Measurements from ENCODE around the gene RBM45. TPM values are rescaled to one million over a fixed set of nuclear protein-coding genes. Genes with fewer than 3 reads are reported as not detected.

RBM45 gene
- total RNA-seq, 1 experiment from 2014 or later: 7.4 TPM

DNA sequence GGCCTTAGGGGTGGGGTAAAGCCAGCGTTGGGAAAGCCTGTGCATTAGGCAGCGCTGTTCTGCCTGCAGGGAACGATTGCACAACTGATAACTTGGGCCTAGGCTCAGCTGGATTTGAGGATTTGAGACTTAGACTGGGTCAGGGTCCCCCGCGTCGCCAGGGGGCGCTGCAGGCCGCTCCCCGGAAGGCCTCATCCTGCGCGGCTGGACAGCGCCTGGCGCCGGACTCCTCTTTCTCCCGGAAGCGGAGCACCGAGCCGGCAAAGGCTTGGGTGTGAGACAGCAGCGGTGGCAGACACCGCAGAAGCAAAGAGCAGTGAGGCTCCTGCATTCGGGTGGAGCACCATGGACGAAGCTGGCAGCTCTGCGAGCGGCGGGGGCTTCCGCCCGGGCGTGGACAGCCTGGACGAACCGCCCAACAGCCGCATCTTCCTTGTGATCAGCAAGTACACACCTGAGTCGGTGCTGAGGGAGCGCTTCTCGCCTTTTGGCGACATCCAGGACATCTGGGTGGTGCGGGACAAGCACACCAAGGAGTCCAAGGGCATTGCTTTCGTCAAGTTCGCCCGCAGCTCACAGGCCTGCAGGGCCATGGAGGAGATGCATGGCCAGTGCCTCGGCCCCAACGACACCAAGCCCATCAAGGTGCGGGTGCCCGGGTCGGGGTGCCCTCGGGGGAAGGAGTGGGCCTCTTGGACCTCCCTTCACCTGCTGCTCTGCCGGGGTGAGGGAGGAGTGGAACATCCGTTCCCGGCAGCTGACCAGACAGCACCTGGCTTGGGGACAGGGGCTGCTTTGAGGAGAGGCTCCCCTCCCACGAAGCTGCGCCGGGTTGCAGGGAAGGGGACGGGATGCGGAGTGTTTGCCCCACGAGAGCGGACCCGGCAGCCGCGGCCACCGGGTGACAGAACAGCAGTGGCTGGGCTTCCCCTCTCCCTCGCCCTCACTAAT, at the start of gene RBM45 (continued):
- TF ChIP-seq, protein P1, sequence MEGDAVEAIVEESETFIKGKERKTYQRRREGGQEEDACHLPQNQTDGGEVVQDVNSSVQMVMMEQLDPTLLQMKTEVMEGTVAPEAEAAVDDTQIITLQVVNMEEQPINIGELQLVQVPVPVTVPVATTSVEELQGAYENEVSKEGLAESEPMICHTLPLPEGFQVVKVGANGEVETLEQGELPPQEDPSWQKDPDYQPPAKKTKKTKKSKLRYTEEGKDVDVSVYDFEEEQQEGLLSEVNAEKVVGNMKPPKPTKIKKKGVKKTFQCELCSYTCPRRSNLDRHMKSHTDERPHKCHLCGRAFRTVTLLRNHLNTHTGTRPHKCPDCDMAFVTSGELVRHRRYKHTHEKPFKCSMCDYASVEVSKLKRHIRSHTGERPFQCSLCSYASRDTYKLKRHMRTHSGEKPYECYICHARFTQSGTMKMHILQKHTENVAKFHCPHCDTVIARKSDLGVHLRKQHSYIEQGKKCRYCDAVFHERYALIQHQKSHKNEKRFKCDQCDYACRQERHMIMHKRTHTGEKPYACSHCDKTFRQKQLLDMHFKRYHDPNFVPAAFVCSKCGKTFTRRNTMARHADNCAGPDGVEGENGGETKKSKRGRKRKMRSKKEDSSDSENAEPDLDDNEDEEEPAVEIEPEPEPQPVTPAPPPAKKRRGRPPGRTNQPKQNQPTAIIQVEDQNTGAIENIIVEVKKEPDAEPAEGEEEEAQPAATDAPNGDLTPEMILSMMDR (IDR thresholded peaks at IDR 0.05 in 2 of 3, conservative IDR thresholded peaks at IDR 0.05 in 1 of 3; ENCODE audit: borderline replicate concordance in 1 of 3, insufficient read depth in 1 of 3, low read depth in 2 of 3, low read length in 2 of 3): peak; percentile 83 to 97 (median 93)
- TF ChIP-seq, protein P2, sequence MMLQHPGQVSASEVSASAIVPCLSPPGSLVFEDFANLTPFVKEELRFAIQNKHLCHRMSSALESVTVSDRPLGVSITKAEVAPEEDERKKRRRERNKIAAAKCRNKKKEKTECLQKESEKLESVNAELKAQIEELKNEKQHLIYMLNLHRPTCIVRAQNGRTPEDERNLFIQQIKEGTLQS (IDR thresholded peaks at IDR 0.05): no peak
- peak; percentile 85 for TF ChIP-seq MAX (IDR thresholded peaks at IDR 0.05)
- no peak for TF ChIP-seq ZNF274 (IDR thresholded peaks at IDR 0.05; ENCODE audit: low read depth, low read length)
- no peak for TF ChIP-seq FOSL1 (IDR thresholded peaks at IDR 0.05; ENCODE audit: low read depth)
- 0 out of 2 replicates have a peak, but pooled peaks have one; percentile 38 for TF ChIP-seq SRF (IDR thresholded peaks at IDR 0.05; ENCODE audit: low read depth)
- peak; percentile 79 for TF ChIP-seq POLR2A (IDR thresholded peaks at IDR 0.05; ENCODE audit: borderline replicate concordance, extremely low read depth, insufficient read depth, insufficient read length)
- TF ChIP-seq JUND (IDR thresholded peaks at IDR 0.05): no peak
- peak; percentile 95 for TF ChIP-seq SIN3A (IDR thresholded peaks at IDR 0.05; ENCODE audit: low read depth)
- TF ChIP-seq EGR1 (IDR thresholded peaks at IDR 0.05; ENCODE audit: low read depth): 0 out of 2 replicates have a peak, but pooled peaks have one; percentile 23
- no peak for TF ChIP-seq EZH2 (IDR thresholded peaks at IDR 0.05)

GRCh38 chr2:178066324-178066723, 45.9 kb upstream of the RBM45 start:
- Histone ChIP-seq H4K20me1 (ENCODE audit: insufficient read depth) (no peaks in the 10 kb centered on the region), H3K4me3 (replicated peaks in 1 of 2; ENCODE audit: low read depth in 1 of 2, low read length in 2 of 2) (no peak overlapping the region), H3K4me2 (ENCODE audit: low read length) (no peak overlapping the region), H3K4me1 (ENCODE audit: control insufficient read depth in 1 of 2, insufficient read depth in 2 of 2, low read length in 2 of 2) (peaks cover 0 to 6% of the 10 kb centered on the region in 2 experiments; a peak in 1 of 4 replicates), H3K9me3 (ENCODE audit: control insufficient read depth in 1 of 2, insufficient read depth in 1 of 2, low read depth in 1 of 2, low read length in 2 of 2) (no peaks in the 10 kb centered on the region), H3K9ac (ENCODE audit: low read length) (no peak overlapping the region), H3K36me3 (ENCODE audit: control insufficient read depth in 1 of 2, insufficient read depth in 2 of 2, low read length in 2 of 2) (no peaks in the 10 kb centered on the region), H2AFZ (ENCODE audit: low read depth, low read length, poor library complexity, severe bottlenecking) (no peak overlapping the region), H3K79me2 (ENCODE audit: insufficient read depth, low read length) (no peaks in the 10 kb centered on the region), H3K27ac (ENCODE audit: low read depth, low read length) (no peak overlapping the region), H3K9me2 (ENCODE audit: insufficient read depth) (no peaks in the 10 kb centered on the region), H3K27me3 (ENCODE audit: insufficient read depth, low read length) (no peaks in the 10 kb centered on the region)
- ChIA-PET CTCF (no interaction called here), RAD21 (ENCODE audit: low non-redundant PET in 1 of 2, low total read pairs in 2 of 2, uncharacterized antibody in 2 of 2, unreplicated experiment in 2 of 2) (no interaction called here), POLR2A (no interaction called here)
- BruUV-seq (replicated peaks): no TSS peak
- intact Hi-C loops (cut with micrococcal nuclease): no loop called here
- no peak for ATAC-seq
- DNase-seq (ENCODE audit: low read depth, low spot score): no peak
- TF ChIP-seq EZH2 (IDR thresholded peaks at IDR 0.05) (no peak), SP1 (IDR thresholded peaks at IDR 0.05; ENCODE audit: low read depth) (no peak), TCF7L2 (IDR thresholded peaks at IDR 0.05; ENCODE audit: borderline replicate concordance, extremely low read depth, insufficient read depth, insufficient read length) (no peak), RAD21 (IDR thresholded peaks at IDR 0.05; ENCODE audit: low read depth) (no peak), ELF1 (IDR thresholded peaks at IDR 0.05; ENCODE audit: borderline replicate concordance, low read depth) (no peak), CEBPB (IDR thresholded peaks at IDR 0.05; ENCODE audit: low read depth) (no peak), SRF (IDR thresholded peaks at IDR 0.05; ENCODE audit: low read depth) (no peak), POLR2AphosphoS5 (IDR thresholded peaks at IDR 0.05; ENCODE audit: low read depth, low read length) (no peak), ZNF274 (IDR thresholded peaks at IDR 0.05; ENCODE audit: low read depth, low read length) (no peak), JUND (IDR thresholded peaks at IDR 0.05) (no peak), EZH2phosphoT487 (IDR thresholded peaks at IDR 0.05; ENCODE audit: borderline replicate concordance) (no peak), YY1 (IDR thresholded peaks at IDR 0.05; ENCODE audit: extremely low read depth, insufficient replicate concordance, low read depth, low read length) (no peak), POLR2A (IDR thresholded peaks at IDR 0.05; ENCODE audit: borderline replicate concordance, extremely low read depth, insufficient read depth, insufficient read length) (no peak)
- TF ChIP-seq, protein P2 (IDR thresholded peaks at IDR 0.05): no peak
- TF ChIP-seq, protein P1 (IDR thresholded peaks at IDR 0.05 in 2 of 3, conservative IDR thresholded peaks at IDR 0.05 in 1 of 3; ENCODE audit: borderline replicate concordance in 1 of 3, insufficient read depth in 1 of 3, low read depth in 2 of 3, low read length in 2 of 3): no peak

Measured in HCT116 (cell line).